Gastroesophageal sphincter (tissue), 4 donors: ENCODE measurements around the gene DGKK. TPM values are rescaled to one million over a fixed set of nuclear protein-coding genes. Genes with fewer than 3 reads are reported as not detected.

Experiments
- ATAC-seq: fragments of 150-250 bp; one replicate; pipeline ENCODE4 v1.9.1; 2016; ENCODE audit warnings: mild to moderate bottlenecking, moderate library complexity
- H3K27ac ChIP-seq, 4 donors: fragments of 200-600 bp; sonication (generic) in 3 of 4; 1 replicate in 3 of 4; 2 replicates in 1 of 4; pipeline ENCODE4 v1.5.1; 2016 to 2019
- H3K27me3 ChIP-seq: fragments of 200-600 bp; sonication (generic); one replicate; pipeline ENCODE4 v1.5.1; 2019
- H3K36me3 ChIP-seq, 2 donors: fragments of 200-600 bp; sonication (generic); one replicate each; pipeline ENCODE4 v1.5.1; 2019; ENCODE audit warnings: control low read depth in 1 of 2
- H3K4me1 ChIP-seq, 3 donors: fragments of 200-600 bp; sonication (generic); 1 replicate in 2 of 3; 2 replicates in 1 of 3; pipeline ENCODE4 v1.5.1; 2016 to 2019; ENCODE audit warnings: control low read depth in 2 of 3
- H3K4me3 ChIP-seq, 2 donors: fragments of 200-600 bp; sonication (generic); one replicate each; pipeline ENCODE4 v1.5.1; 2019; ENCODE audit warnings: mild to moderate bottlenecking in 1 of 2, moderate library complexity in 1 of 2
- H3K9me3 ChIP-seq, 3 donors: fragments of 200-600 bp; sonication (generic); one replicate each; pipeline ENCODE4 v1.5.1; 2017 to 2019; ENCODE audit warnings: control low read depth in 2 of 3
- CTCF ChIP-seq, 4 experiments: fragments of 200-600 bp in 2 of 4; fragments of 450-650 bp in 2 of 4; sonication (generic) in 1 of 4; IDR thresholded peaks; one replicate each; pipeline ENCODE4 v1.5.1; 2017 to 2019; ENCODE audit warnings: antibody characterized with exemption in 4 of 4, mild to moderate bottlenecking in 2 of 4, moderate library complexity in 2 of 4
- EP300 ChIP-seq: sonication (generic); formaldehyde crosslinking; IDR thresholded peaks from one replicate; pipeline ENCODE4 v1.6.1; 2017; ENCODE audit warnings: antibody characterized with exemption, mild to moderate bottlenecking
- POLR2A ChIP-seq, 2 donors: fragments of 450-650 bp; IDR thresholded peaks; one replicate each; pipeline ENCODE4 v1.6.1; 2017; ENCODE audit warnings: antibody characterized with exemption in 2 of 2, mild to moderate bottlenecking in 2 of 2, moderate library complexity in 1 of 2
- POLR2AphosphoS5 ChIP-seq: sonication (generic); formaldehyde crosslinking; IDR thresholded peaks from one replicate; pipeline ENCODE4 v1.6.1; 2017; ENCODE audit warnings: antibody characterized with exemption
- WGBS, 2 donors: methylation state at CpG; one replicate each; pipeline ENCODE4 v1.1.5; 2018; ENCODE audit warnings: low coverage in 1 of 2; 5-methylcytosine and 5-hydroxymethylcytosine counted together
- total RNA-seq, 4 donors: library from RNA; depleted of rRNA; stranded (reverse); fragments of >200 nt; gene quantifications; one replicate each; pipeline ENCODE4 v1.1.0, GENCODE V29; 2016

Gene DGKK
- total RNA-seq, 4 donors from 2014 or later: 0.04 TPM; not detected in 3

DNA sequence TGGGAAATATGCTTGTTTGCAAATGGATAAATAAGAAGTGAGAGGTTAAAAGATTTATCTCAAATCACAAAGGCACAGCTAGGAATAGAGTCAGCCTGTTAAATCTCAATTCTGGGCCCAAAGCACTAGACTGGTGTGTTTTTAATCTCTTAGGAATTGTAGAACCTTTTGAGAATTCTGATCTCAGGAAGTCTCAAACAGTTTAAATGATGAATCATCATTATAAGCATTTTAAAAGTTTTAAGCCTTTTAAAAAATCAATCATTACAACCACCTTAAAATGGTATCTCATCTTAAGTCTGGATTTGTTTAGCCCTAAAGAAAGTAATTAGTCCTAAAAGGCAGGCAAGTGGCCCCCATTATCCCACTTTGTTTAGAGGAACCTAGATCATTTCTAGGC, 17.8 kb downstream of the DGKK start:
- ATAC-seq: no peak
- Histone ChIP-seq H3K27ac (no peak overlapping the region), H3K36me3 (no peaks in the 10 kb centered on the region), H3K9me3 (no peaks in the 10 kb centered on the region), H3K4me3 (no peak overlapping the region), H3K27me3 (no peaks in the 10 kb centered on the region), H3K4me1 (no peaks in the 10 kb centered on the region)
- TF ChIP-seq POLR2AphosphoS5: no peak
- no peak for TF ChIP-seq CTCF (IDR thresholded peaks at IDR 0.05)

GRCh38 chrX:50450324-50450723, 20.3 kb downstream of the DGKK start:
- Histone ChIP-seq H3K36me3 (no peaks in the 10 kb centered on the region), H3K4me1 (no peaks in the 10 kb centered on the region), H3K9me3 (no peaks in the 10 kb centered on the region), H3K27ac (no peak overlapping the region), H3K4me3 (no peak overlapping the region), H3K27me3 (no peaks in the 10 kb centered on the region)
- TF ChIP-seq CTCF (IDR thresholded peaks at IDR 0.05) (no peak), EP300 (no peak), POLR2AphosphoS5 (no peak), POLR2A (IDR thresholded peaks at IDR 0.05) (no peak)
- ATAC-seq: no peak
- no CpG with 5 or more reads among the region's 1 CpG for WGBS, 2 donors

GRCh38 chrX:50448565-50448964, 22.1 kb downstream of the DGKK start:
- no peak for TF ChIP-seq POLR2A (IDR thresholded peaks at IDR 0.05)
- TF ChIP-seq EP300: no peak
- TF ChIP-seq POLR2AphosphoS5: no peak
- no peak for TF ChIP-seq CTCF (IDR thresholded peaks at IDR 0.05)
- H3K27me3 ChIP-seq: no peaks in the 10 kb centered on the region
- H3K27ac ChIP-seq: no peak overlapping the region
- 30 to 76% methylated on average over 2 of the region's 2 CpGs for WGBS, 2 donors
- no peaks in the 10 kb centered on the region for H3K9me3 ChIP-seq
- no peaks in the 10 kb centered on the region for H3K4me1 ChIP-seq
- no peak for ATAC-seq
- no peaks in the 10 kb centered on the region for H3K36me3 ChIP-seq
- no peak overlapping the region for H3K4me3 ChIP-seq

DNA sequence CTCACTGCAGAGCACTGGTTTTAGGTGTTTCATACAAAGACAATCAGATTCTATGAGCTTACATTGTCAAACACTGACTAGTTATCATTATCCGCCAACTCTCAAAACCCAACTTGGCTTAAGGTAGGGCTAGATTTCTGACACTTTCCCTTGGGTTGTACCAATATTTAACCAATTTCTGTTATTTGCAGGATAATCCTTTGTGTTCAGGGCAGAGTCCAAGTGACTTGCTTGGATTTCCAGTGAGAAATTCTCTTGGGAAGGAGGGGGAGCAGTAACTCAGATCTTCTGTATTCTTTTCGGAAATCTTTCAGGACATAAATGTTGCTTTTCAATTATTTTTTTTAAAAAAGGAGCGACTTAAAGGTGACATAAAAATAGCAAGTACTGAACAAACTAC, 23.1 kb downstream of the DGKK start:
- no peaks in the 10 kb centered on the region for H3K9me3 ChIP-seq
- H3K36me3 ChIP-seq: no peaks in the 10 kb centered on the region
- WGBS, 2 donors: 37 to 43% methylated on average over 2 to 3 of the region's 3 CpGs
- no peak overlapping the region for H3K27ac ChIP-seq
- no peaks in the 10 kb centered on the region for H3K4me1 ChIP-seq
- H3K4me3 ChIP-seq: no peak overlapping the region
- no peaks in the 10 kb centered on the region for H3K27me3 ChIP-seq
- ATAC-seq: no peak
- TF ChIP-seq EP300 (no peak), CTCF (IDR thresholded peaks at IDR 0.05) (no peak), POLR2AphosphoS5 (no peak), POLR2A (IDR thresholded peaks at IDR 0.05) (no peak)

- Histone ChIP-seq H3K36me3 (no peaks in the 10 kb centered on the region), H3K4me3 (no peak overlapping the region), H3K27ac (no peak overlapping the region), H3K27me3 (no peaks in the 10 kb centered on the region), H3K4me1 (no peaks in the 10 kb centered on the region), H3K9me3 (no peaks in the 10 kb centered on the region)
- ATAC-seq: no peak
- no peak for TF ChIP-seq CTCF (IDR thresholded peaks at IDR 0.05)
- TF ChIP-seq EP300: no peak
- TF ChIP-seq POLR2AphosphoS5: no peak
- no peak for TF ChIP-seq POLR2A (IDR thresholded peaks at IDR 0.05)
- WGBS, 2 donors: 74% methylated on average over 3 of the region's 3 CpGs; no CpG with 5 or more reads in 1 of the 2 donors
Measured at GRCh38 chrX:50442426-50443116, 28.1 kb downstream of the DGKK start.
